ENCODE results near the gene PTPRK.

DNA sequence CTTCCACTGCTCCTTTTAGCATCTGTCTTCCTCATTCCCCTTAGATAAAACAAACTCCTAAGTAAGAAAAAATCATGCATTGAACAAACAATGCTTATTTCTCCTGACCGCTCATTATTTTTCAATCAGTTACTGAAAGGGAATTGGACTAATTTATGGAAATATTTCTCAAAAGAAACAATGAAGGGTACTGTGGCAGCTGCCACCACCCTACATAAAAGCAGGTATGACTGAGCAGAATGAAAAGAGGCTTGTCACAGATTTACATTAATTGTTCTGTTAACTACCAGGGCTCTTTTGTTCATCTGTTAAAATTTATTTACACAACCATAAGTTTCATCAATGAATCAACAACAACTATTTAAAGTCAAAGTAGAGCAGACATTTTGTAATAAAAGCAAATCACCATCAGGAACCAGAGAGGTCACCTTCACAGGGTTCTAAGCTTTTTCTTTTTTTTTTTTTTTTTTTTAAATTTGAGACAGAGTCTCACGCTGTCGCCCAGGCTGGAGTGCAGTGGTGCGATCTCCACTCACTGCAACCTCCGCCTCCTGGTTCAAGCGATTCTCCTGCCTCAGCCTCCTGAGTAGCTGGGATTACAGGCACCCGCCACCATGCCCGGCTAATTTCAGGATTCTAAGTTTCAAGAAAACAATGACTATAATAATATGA, 204.0 kb downstream of the PTPRK start:
- no peak for TF ChIP-seq NFIC (IDR thresholded peaks at IDR 0.05)
- TF ChIP-seq EP300 (IDR thresholded peaks at IDR 0.05; ENCODE audit: borderline replicate concordance) = no peak
- TF ChIP-seq, protein P1, sequence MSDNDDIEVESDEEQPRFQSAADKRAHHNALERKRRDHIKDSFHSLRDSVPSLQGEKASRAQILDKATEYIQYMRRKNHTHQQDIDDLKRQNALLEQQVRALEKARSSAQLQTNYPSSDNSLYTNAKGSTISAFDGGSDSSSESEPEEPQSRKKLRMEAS (IDR thresholded peaks at IDR 0.05) = no peak
- no peak for TF ChIP-seq RAD21 (IDR thresholded peaks at IDR 0.05; ENCODE audit: low read depth)
- no peak for TF ChIP-seq EGR1 (IDR thresholded peaks at IDR 0.05)
- no peak for TF ChIP-seq TAF1 (IDR thresholded peaks at IDR 0.05; ENCODE audit: low read depth)
- TF ChIP-seq TCF12 (IDR thresholded peaks at IDR 0.05; ENCODE audit: low read depth) = no peak

All from Ishikawa (cell line).